Left lung (tissue), 10 donors: ENCODE results near the gene RAPGEF4. TPM values are rescaled to one million over a fixed set of nuclear protein-coding genes. Genes with fewer than 3 reads are reported as not detected.

ENCODE experiments used
- ATAC-seq: fragments of 200-7000 bp; cut with Tn5 transposase; one replicate; pipeline ENCODE4 v1.9.1; 2020; ENCODE audit warnings: moderate library complexity
- DNase-seq, 4 donors: peaks; one replicate each; pipeline ENCODE4 v3.0.0-alpha.2; 2013 to 2020
- H3K27ac ChIP-seq, 2 donors: fragments of 200-600 bp; sonication (generic) in 1 of 2; one replicate each; pipeline versions ENCODE4 v1.5.0 to v1.8.0; 2020 to 2021
- H3K27me3 ChIP-seq, 2 donors: fragments of 200-600 bp; sonication (generic) in 1 of 2; one replicate each; pipeline versions ENCODE4 v1.5.0 to v1.8.0; 2020 to 2021
- H3K36me3 ChIP-seq, 2 donors: fragments of 200-600 bp; sonication (generic) in 1 of 2; one replicate each; pipeline versions ENCODE4 v1.5.0 to v1.8.0; 2020 to 2021
- H3K4me1 ChIP-seq, 2 donors: fragments of 200-600 bp; one replicate each; pipeline ENCODE4 v1.8.0; 2021
- H3K4me3 ChIP-seq, 2 donors: fragments of 200-600 bp; sonication (generic) in 1 of 2; one replicate each; pipeline versions ENCODE4 v1.5.0 to v1.8.0; 2020 to 2021; ENCODE audit warnings: mild to moderate bottlenecking in 1 of 2
- H3K9me3 ChIP-seq, 2 donors: fragments of 200-600 bp; sonication (generic) in 1 of 2; one replicate each; pipeline versions ENCODE4 v1.5.0 to v1.8.0; 2020 to 2021
- CTCF ChIP-seq, 2 donors: fragments of 200-600 bp; sonication (generic) in 1 of 2; IDR thresholded peaks; one replicate each; pipeline versions ENCODE4 v1.5.0 to v1.8.0; 2021; ENCODE audit warnings: antibody characterized with exemption in 2 of 2
- intact Hi-C, 2 donors: fragments of 100-400 bp; cut with DNase I; formaldehyde crosslinking; loops; one replicate each; pipeline versions ENCODE4 v1.11.2 to v1.14.2; 2022
- polyA plus RNA-seq, 6 donors: library from polyadenylated mRNA; unstranded; fragments of 120-200 nt; gene quantifications; one replicate each; pipeline ENCODE4 v1.2.1, GENCODE V29; 2013; ENCODE audit not compliant: insufficient read length in 6 of 6
- total RNA-seq, 2 donors: library from RNA; stranded (reverse); fragmentation: NEBNext Ultra II Directional; extraction: Animal tissue kit (Norgen Biotek cat#: 25700); gene quantifications; one replicate each; pipeline ENCODE4 v1.2.1, GENCODE V29; 2021
- donor health status: DM: no; HTN: yes; CAD: no.
- donor health status: DM: no; HTN: no; CAD: no.

The RAPGEF4 gene
- total and polyA plus RNA-seq, 8 donors, result 9.1 to 16.2 (median 11.8) TPM

GRCh38 chr2:172861098-172861497 lies 125.5 kb downstream of the RAPGEF4 start:
- H3K36me3 ChIP-seq, result no peaks in the 10 kb centered on the region
- intact Hi-C loops, result loop anchor here in 1 of 2 donors (5.0 kb wide), 1 partner anchor 71 kb away; no protein-coding TSS in a partner anchor
- peak overlapping the region in 1 of 2 donors; percentile 25 for H3K27ac ChIP-seq
- H3K27me3 ChIP-seq, result peaks cover 0 to 6% of the 10 kb centered on the region in 2 donors
- H3K9me3 ChIP-seq, result no peaks in the 10 kb centered on the region
- TF ChIP-seq CTCF (IDR thresholded peaks at IDR 0.05), result no peak
- H3K4me3 ChIP-seq, result peak overlapping the region in 1 of 2 donors; percentile 15
- no peak for DNase-seq
- H3K4me1 ChIP-seq, result peaks cover 5 to 11% of the 10 kb centered on the region in 2 donors
- ATAC-seq, result no peak

GRCh38 chr2:172861656-172862476 lies 126.2 kb downstream of the RAPGEF4 start:
- intact Hi-C loops, result loop anchor here in 1 of 2 donors (5.0 kb wide), 1 partner anchor 70 kb away; no protein-coding TSS in a partner anchor
- H3K4me3 ChIP-seq, result no peak overlapping the region
- no peaks in the 10 kb centered on the region for H3K9me3 ChIP-seq
- ATAC-seq, result no peak
- peaks cover 5 to 11% of the 10 kb centered on the region in 2 donors for H3K4me1 ChIP-seq
- no peaks in the 10 kb centered on the region for H3K36me3 ChIP-seq
- H3K27me3 ChIP-seq, result peaks cover 0 to 6% of the 10 kb centered on the region in 2 donors
- peak overlapping the region in 1 of 2 donors; percentile 25 for H3K27ac ChIP-seq
- no peak for TF ChIP-seq CTCF (IDR thresholded peaks at IDR 0.05)
- no peak for DNase-seq

- H3K36me3 ChIP-seq, result no peaks in the 10 kb centered on the region
- peaks cover 0 to 6% of the 10 kb centered on the region in 2 donors for H3K27me3 ChIP-seq
- DNase-seq (no peak), ATAC-seq (no peak)
- H3K4me1 ChIP-seq, result peaks cover 5 to 11% of the 10 kb centered on the region in 2 donors
- no peak overlapping the region for H3K27ac ChIP-seq
- H3K9me3 ChIP-seq, result no peaks in the 10 kb centered on the region
- intact Hi-C loops, result loop anchor here in 1 of 2 donors (5.0 kb wide), 1 partner anchor 69 kb away; no protein-coding TSS in a partner anchor
- no peak overlapping the region for H3K4me3 ChIP-seq
- TF ChIP-seq CTCF (IDR thresholded peaks at IDR 0.05), result no peak
Measured at GRCh38 chr2:172863341-172863740, 127.7 kb downstream of the RAPGEF4 start.

GRCh38 chr2:172864182-172864581 lies 128.5 kb downstream of the RAPGEF4 start:
- peaks cover 5 to 11% of the 10 kb centered on the region in 2 donors for H3K4me1 ChIP-seq
- peak; percentile 93 for ATAC-seq
- H3K4me3 ChIP-seq, result no peak overlapping the region
- H3K27me3 ChIP-seq, result peaks cover 0 to 6% of the 10 kb centered on the region in 2 donors
- intact Hi-C loops, result loop anchor here in 1 of 2 donors (5.0 kb wide), 1 partner anchor 68 kb away; no protein-coding TSS in a partner anchor
- H3K36me3 ChIP-seq, result no peaks in the 10 kb centered on the region
- H3K27ac ChIP-seq, result no peak overlapping the region
- no peaks in the 10 kb centered on the region for H3K9me3 ChIP-seq
- peak; percentile 57 to 63 for TF ChIP-seq CTCF (IDR thresholded peaks at IDR 0.05)
- peak in 2 of 4 donors; percentile 24 to 41 for DNase-seq

- peaks cover 5 to 11% of the 10 kb centered on the region in 2 donors for H3K4me1 ChIP-seq
- peaks cover 0 to 6% of the 10 kb centered on the region in 2 donors for H3K27me3 ChIP-seq
- H3K4me3 ChIP-seq, result no peak overlapping the region
- no peaks in the 10 kb centered on the region for H3K36me3 ChIP-seq
- DNase-seq (no peak), ATAC-seq (no peak)
- no peaks in the 10 kb centered on the region for H3K9me3 ChIP-seq
- intact Hi-C loops, result no loop called here
- TF ChIP-seq CTCF (IDR thresholded peaks at IDR 0.05), result no peak
- no peak overlapping the region for H3K27ac ChIP-seq
Measured at GRCh38 chr2:172865422-172865821, 129.8 kb downstream of the RAPGEF4 start.
